Esophagus muscularis mucosa (tissue), 4 donors: ENCODE measurements around the gene ISX. TPM values are rescaled to one million over a fixed set of nuclear protein-coding genes. Genes with fewer than 3 reads are reported as not detected.

ENCODE experiments used
- DNase-seq: peaks from one replicate; pipeline ENCODE4 v3.0.0-alpha.2; 2017; ENCODE audit errors: extremely low spot score
- H3K27ac ChIP-seq, 4 donors: fragments of 200-600 bp; sonication (generic); replicated peaks in 1 of 4; 1 replicate in 3 of 4; 2 replicates in 1 of 4; pipeline ENCODE4 v1.5.1; 2016 to 2019; ENCODE audit warnings: mild to moderate bottlenecking in 1 of 4
- H3K27me3 ChIP-seq, 4 donors: fragments of 200-600 bp; sonication (generic); one replicate each; pipeline versions ENCODE4 v1.5.1 to v1.6.0; 2016 to 2019
- H3K36me3 ChIP-seq, 4 donors: fragments of 200-600 bp; sonication (generic); one replicate each; pipeline ENCODE4 v1.5.1; 2016 to 2019
- H3K4me1 ChIP-seq, 4 donors: fragments of 200-600 bp; sonication (generic); one replicate each; pipeline ENCODE4 v1.5.1; 2016 to 2019
- H3K4me3 ChIP-seq, 4 donors: fragments of 200-600 bp; sonication (generic); 1 replicate in 2 of 4; 2 replicates in 2 of 4; pipeline ENCODE4 v1.5.1; 2016 to 2019; ENCODE audit warnings: mild to moderate bottlenecking in 4 of 4, moderate library complexity in 1 of 4
- H3K9me3 ChIP-seq, 4 donors: fragments of 200-600 bp; sonication (generic); 1 replicate in 3 of 4; 2 replicates in 1 of 4; pipeline ENCODE4 v1.5.1; 2016 to 2019
- CTCF ChIP-seq, 3 experiments: fragments of 200-600 bp in 2 of 3; fragments of 450-650 bp in 1 of 3; sonication (generic) in 2 of 3; IDR thresholded peaks; one replicate each; pipeline ENCODE4 v1.5.1; 2017 to 2019; ENCODE audit warnings: antibody characterized with exemption in 3 of 3, mild to moderate bottlenecking in 2 of 3, moderate library complexity in 1 of 3
- EP300 ChIP-seq: sonication (generic); formaldehyde crosslinking; IDR thresholded peaks from one replicate; pipeline ENCODE4 v1.6.1; 2017; ENCODE audit warnings: antibody characterized with exemption
- POLR2A ChIP-seq: fragments of 450-650 bp; IDR thresholded peaks from one replicate; pipeline ENCODE4 v1.6.1; 2017; ENCODE audit warnings: antibody characterized with exemption, moderate library complexity, mild to moderate bottlenecking, low read depth
- POLR2AphosphoS5 ChIP-seq, 2 donors: sonication (generic); formaldehyde crosslinking; IDR thresholded peaks; one replicate each; pipeline ENCODE4 v1.6.1; 2017; ENCODE audit warnings: antibody characterized with exemption in 2 of 2
- WGBS: methylation state at CpG from one replicate; pipeline ENCODE4 v1.1.5; 2018; 5-methylcytosine and 5-hydroxymethylcytosine counted together
- intact Hi-C: fragments of 100-400 bp; cut with DNase I; formaldehyde crosslinking; loops from one replicate; pipeline ENCODE4 v1.15.1; 2023
- total RNA-seq, 4 donors: library from RNA; depleted of rRNA; stranded (reverse); fragments of >200 nt; gene quantifications; one replicate each; pipeline versions ENCODE4 v1.1.0 to v1.2.1, GENCODE V29; 2016

The ISX gene
- total RNA-seq, 4 donors from 2014 or later: not detected

- no peak for DNase-seq
- Histone ChIP-seq H3K4me3 (no peak overlapping the region), H3K36me3 (no peaks in the 10 kb centered on the region), H3K27me3 (peaks cover 0 to 24% (median 0%) of the 10 kb centered on the region in 4 donors), H3K4me1 (no peaks in the 10 kb centered on the region), H3K27ac (no peak overlapping the region), H3K9me3 (peaks cover 0 to 9% (median 3%) of the 10 kb centered on the region in 4 donors)
- no peak for TF ChIP-seq POLR2AphosphoS5 (IDR thresholded peaks at IDR 0.05)
- TF ChIP-seq POLR2A: no peak
- TF ChIP-seq CTCF (IDR thresholded peaks at IDR 0.05): no peak
- TF ChIP-seq EP300: no peak
- intact Hi-C loops: no loop called here
These were observed 9.5 kb upstream of the ISX start for GRCh38 chr22:35056486-35056885.

- intact Hi-C loops: no loop called here
- peaks cover 0 to 24% (median 0%) of the 10 kb centered on the region in 4 donors for H3K27me3 ChIP-seq
- no peaks in the 10 kb centered on the region for H3K36me3 ChIP-seq
- H3K9me3 ChIP-seq: peaks cover 0 to 9% (median 3%) of the 10 kb centered on the region in 4 donors
- DNase-seq: no peak
- no peaks in the 10 kb centered on the region for H3K4me1 ChIP-seq
- TF ChIP-seq EP300 (no peak), POLR2AphosphoS5 (IDR thresholded peaks at IDR 0.05) (no peak), POLR2A (no peak), CTCF (IDR thresholded peaks at IDR 0.05) (no peak)
- WGBS: no CpG with 5 or more reads among the region's 1 CpG
- no peak overlapping the region for H3K4me3 ChIP-seq
- H3K27ac ChIP-seq: no peak overlapping the region
These were observed 8.8 kb upstream of the ISX start for GRCh38 chr22:35057155-35057554.

- Histone ChIP-seq H3K27me3 (peaks cover 0 to 17% (median 0%) of the 10 kb centered on the region in 4 donors), H3K27ac (no peak overlapping the region), H3K4me3 (no peak overlapping the region), H3K9me3 (peaks cover 0 to 9% (median 3%) of the 10 kb centered on the region in 4 donors), H3K36me3 (no peaks in the 10 kb centered on the region), H3K4me1 (no peaks in the 10 kb centered on the region)
- 93% methylated on average over 3 of the region's 3 CpGs for WGBS
- intact Hi-C loops: no loop called here
- TF ChIP-seq POLR2A: no peak
- no peak for TF ChIP-seq EP300
- no peak for TF ChIP-seq POLR2AphosphoS5 (IDR thresholded peaks at IDR 0.05)
- no peak for TF ChIP-seq CTCF (IDR thresholded peaks at IDR 0.05)
- DNase-seq: no peak
These were observed 6.3 kb upstream of the ISX start for GRCh38 chr22:35059632-35060031.

DNA sequence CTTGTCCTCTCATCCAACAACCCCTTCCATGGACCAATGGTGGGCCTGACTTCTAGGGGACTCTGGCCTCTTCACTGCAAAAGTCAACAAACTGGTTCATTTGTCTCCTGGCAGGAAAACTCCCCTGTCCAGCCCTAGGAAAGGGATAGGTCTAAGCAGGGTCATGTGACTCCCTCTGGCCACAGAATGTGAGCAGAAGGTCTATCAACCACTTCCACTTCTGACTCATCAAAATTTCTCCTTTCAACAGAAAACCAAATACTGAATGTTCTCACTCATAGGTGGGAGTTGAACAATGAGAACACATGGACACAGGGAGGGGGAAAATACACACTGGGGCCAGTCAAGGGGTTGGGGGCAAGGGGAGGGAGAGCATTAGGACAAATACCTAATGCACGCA lies 1.3 kb upstream of the ISX start:
- H3K4me3 ChIP-seq: no peak overlapping the region
- 94% methylated on average over 1 of the region's 1 CpG for WGBS
- no peaks in the 10 kb centered on the region for H3K4me1 ChIP-seq
- no peaks in the 10 kb centered on the region for H3K9me3 ChIP-seq
- intact Hi-C loops: no loop called here
- TF ChIP-seq POLR2A: no peak
- TF ChIP-seq POLR2AphosphoS5 (IDR thresholded peaks at IDR 0.05): no peak
- TF ChIP-seq EP300: no peak
- no peaks in the 10 kb centered on the region for H3K27me3 ChIP-seq
- DNase-seq: no peak
- no peak overlapping the region for H3K27ac ChIP-seq
- no peaks in the 10 kb centered on the region for H3K36me3 ChIP-seq

DNA sequence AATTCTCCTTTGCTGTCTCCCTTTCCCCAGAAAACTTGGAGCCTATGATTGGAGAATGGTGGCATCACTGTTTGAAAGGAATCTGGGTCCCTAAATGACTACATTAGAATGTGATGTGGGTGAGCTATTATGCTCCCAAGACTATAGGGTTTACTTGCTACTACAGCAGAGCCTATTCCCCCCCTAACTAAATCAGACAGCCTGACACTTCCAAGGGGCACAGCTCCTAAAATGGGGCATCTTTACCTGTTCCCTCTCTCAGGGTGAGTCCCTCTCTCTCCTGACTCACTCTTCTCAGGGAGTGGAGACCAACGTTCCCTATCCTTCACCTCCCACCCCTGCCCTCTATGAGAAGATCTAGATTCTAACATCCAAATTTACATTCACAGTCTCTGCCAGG lies 775 bp upstream of the ISX start:
- no peak overlapping the region for H3K27ac ChIP-seq
- H3K36me3 ChIP-seq: no peaks in the 10 kb centered on the region
- H3K4me1 ChIP-seq: no peaks in the 10 kb centered on the region
- DNase-seq: no peak
- no peak overlapping the region for H3K4me3 ChIP-seq
- no peaks in the 10 kb centered on the region for H3K9me3 ChIP-seq
- H3K27me3 ChIP-seq: no peaks in the 10 kb centered on the region
- WGBS: no CpG with 5 or more reads among the region's 1 CpG
- TF ChIP-seq POLR2A: no peak
- no peak for TF ChIP-seq POLR2AphosphoS5 (IDR thresholded peaks at IDR 0.05)
- TF ChIP-seq EP300: no peak
- TF ChIP-seq CTCF (IDR thresholded peaks at IDR 0.05): no peak
- intact Hi-C loops: no loop called here
